Measurements from ENCODE around the gene SOX15. TPM values are rescaled to one million over a fixed set of nuclear protein-coding genes. Genes with fewer than 3 reads are reported as not detected.

The SOX15 gene
- total and polyA plus RNA-seq, 2 of the 13 experiments (the other 11 are each of a cell fraction or from before 2014, with no cell fraction given) = 0.07 to 0.18 TPM

GRCh38 chr17:7583253-7584109 is 6.4 kb downstream of the SOX15 start, which contains the start of gene MPDU1 (continued):
- 0 out of 2 replicates have a peak, but pooled peaks have one; percentile 72 for TF ChIP-seq PBX3 (CRISPR knock-in tag; IDR thresholded peaks at IDR 0.05; ENCODE audit: borderline replicate concordance)
- TF ChIP-seq EEA1 (CRISPR knock-in tag; IDR thresholded peaks at IDR 0.05; ENCODE audit: borderline replicate concordance) = no peak
- TF ChIP-seq SOX6 (IDR thresholded peaks at IDR 0.05) = no peak
- peak; percentile 30; the same call in 1 of the 2 replicates for TF ChIP-seq SOX6 (CRISPR knock-in tag; IDR thresholded peaks at IDR 0.05)
- no peak for TF ChIP-seq EZH2 (conservative IDR thresholded peaks at IDR 0.05; ENCODE audit: low read depth, low read length)
- no peak; the same call in 1 of the 2 replicates for TF ChIP-seq ZNF33A (CRISPR knock-in tag; IDR thresholded peaks at IDR 0.05; ENCODE audit: borderline replicate concordance)
- no peak for TF ChIP-seq KLF9 (CRISPR knock-in tag; IDR thresholded peaks at IDR 0.05; ENCODE audit: low read depth)
- no peak; the same call in 1 of the 2 replicates for TF ChIP-seq ZNF589 (CRISPR knock-in tag; conservative IDR thresholded peaks at IDR 0.05)
- no peak for TF ChIP-seq NR2F6 (IDR thresholded peaks at IDR 0.05)
- no peak for TF ChIP-seq NR2F6 (CRISPR knock-in tag; IDR thresholded peaks at IDR 0.05)
- 0 out of 2 replicates have a peak, but pooled peaks have one; percentile 42 for TF ChIP-seq ZNF784 (CRISPR knock-in tag; IDR thresholded peaks at IDR 0.05; ENCODE audit: borderline replicate concordance)
- no peak for TF ChIP-seq ZFP36 (IDR thresholded peaks at IDR 0.05; ENCODE audit: borderline replicate concordance, low read depth, low read length, partially characterized antibody)
- peak; percentile 83; the same call in 1 of the 2 replicates for TF ChIP-seq KMT2B (CRISPR knock-in tag; IDR thresholded peaks at IDR 0.05)
- 0 out of 2 replicates have a peak, but pooled peaks have one; percentile 85 for TF ChIP-seq SATB2 (CRISPR knock-in tag; IDR thresholded peaks at IDR 0.05)
- no peak for TF ChIP-seq ZNF704 (CRISPR knock-in tag; IDR thresholded peaks at IDR 0.05; ENCODE audit: borderline replicate concordance)
- no peak for TF ChIP-seq HIC2 (CRISPR knock-in tag; IDR thresholded peaks at IDR 0.05; ENCODE audit: low read depth)
- TF ChIP-seq FOXA3 (CRISPR knock-in tag; IDR thresholded peaks at IDR 0.05) = no peak
- TF ChIP-seq ESRRA (CRISPR knock-in tag; IDR thresholded peaks at IDR 0.05; ENCODE audit: low read depth) = peak; percentile 23; the same call in 1 of the 2 replicates

Data from HepG2 (cell line).